Measurements from ENCODE around the gene LRRN2. TPM values are rescaled to one million over a fixed set of nuclear protein-coding genes. Genes with fewer than 3 reads are reported as not detected.

Gene LRRN2
- polyA plus RNA-seq, 1 donor from 2014 or later, result 3.3 TPM

GRCh38 chr1:204587621-204588020, 97.9 kb downstream of the LRRN2 start:
- Histone ChIP-seq H3K4me2 (ENCODE audit: low read length) (no peak overlapping the region), H3K27me3 (ENCODE audit: insufficient read depth, low read depth, low read length) (no peaks in the 10 kb centered on the region), H3K4me3 (ENCODE audit: low read length) (no peak overlapping the region), H3K36me3 (ENCODE audit: insufficient read depth, low read length) (no peaks in the 10 kb centered on the region), H3K9me2 (ENCODE audit: insufficient read depth, low read length) (no peaks in the 10 kb centered on the region), H3F3A (ENCODE audit: insufficient read depth, low read length, poor library complexity, severe bottlenecking) (no peaks in the 10 kb centered on the region), H3K9me3 (ENCODE audit: low read length) (no peaks in the 10 kb centered on the region), H3K27ac (ENCODE audit: low read length) (no peak overlapping the region), H4K20me1 (ENCODE audit: insufficient read depth) (no peaks in the 10 kb centered on the region), H3K79me2 (replicated peaks; ENCODE audit: insufficient read depth, low read length) (no peaks in the 10 kb centered on the region), H3K9ac (ENCODE audit: low read length) (no peak overlapping the region), H2AFZ (ENCODE audit: low read depth, low read length) (no peak overlapping the region)
- no peak for TF ChIP-seq REST (IDR thresholded peaks at IDR 0.05; ENCODE audit: borderline replicate concordance)
- no peak for TF ChIP-seq RAD21 (conservative IDR thresholded peaks at IDR 0.05)
- no peak for TF ChIP-seq EP300 (conservative IDR thresholded peaks at IDR 0.05; ENCODE audit: poor library complexity, severe bottlenecking)
- no peak for TF ChIP-seq POLR2AphosphoS5 (IDR thresholded peaks at IDR 0.05)
- TF ChIP-seq CTCF (IDR thresholded peaks at IDR 0.05; ENCODE audit: poor library complexity, severe bottlenecking), result no peak
- TF ChIP-seq TAF1 (IDR thresholded peaks at IDR 0.05; ENCODE audit: low read depth), result no peak
- no peak for TF ChIP-seq SMC3 (conservative IDR thresholded peaks at IDR 0.05; ENCODE audit: poor library complexity)
- no peak for TF ChIP-seq MXI1 (conservative IDR thresholded peaks at IDR 0.05; ENCODE audit: poor library complexity, severe bottlenecking)
- TF ChIP-seq EZH2 (IDR thresholded peaks at IDR 0.05; ENCODE audit: borderline replicate concordance, insufficient read depth, low read length, poor library complexity, severe bottlenecking), result no peak

- H3K27ac ChIP-seq (ENCODE audit: low read length), result no peak overlapping the region
- no peaks in the 10 kb centered on the region for H3K27me3 ChIP-seq (ENCODE audit: insufficient read depth, low read depth, low read length)
- no peaks in the 10 kb centered on the region for H3K79me2 ChIP-seq (replicated peaks; ENCODE audit: insufficient read depth, low read length)
- H3K4me2 ChIP-seq (ENCODE audit: low read length), result no peak overlapping the region
- no peaks in the 10 kb centered on the region for H3K36me3 ChIP-seq (ENCODE audit: insufficient read depth, low read length)
- H3K9me3 ChIP-seq (ENCODE audit: low read length), result no peaks in the 10 kb centered on the region
- H3F3A ChIP-seq (ENCODE audit: insufficient read depth, low read length, poor library complexity, severe bottlenecking), result no peaks in the 10 kb centered on the region
- H3K9me2 ChIP-seq (ENCODE audit: insufficient read depth, low read length), result no peaks in the 10 kb centered on the region
- TF ChIP-seq EZH2 (IDR thresholded peaks at IDR 0.05; ENCODE audit: borderline replicate concordance, insufficient read depth, low read length, poor library complexity, severe bottlenecking) (no peak), CTCF (IDR thresholded peaks at IDR 0.05; ENCODE audit: poor library complexity, severe bottlenecking) (no peak), POLR2AphosphoS5 (IDR thresholded peaks at IDR 0.05) (no peak), EP300 (conservative IDR thresholded peaks at IDR 0.05; ENCODE audit: poor library complexity, severe bottlenecking) (no peak), TAF1 (IDR thresholded peaks at IDR 0.05; ENCODE audit: low read depth) (no peak), RAD21 (conservative IDR thresholded peaks at IDR 0.05) (no peak), MXI1 (conservative IDR thresholded peaks at IDR 0.05; ENCODE audit: poor library complexity, severe bottlenecking) (no peak), REST (IDR thresholded peaks at IDR 0.05; ENCODE audit: borderline replicate concordance) (no peak), SMC3 (conservative IDR thresholded peaks at IDR 0.05; ENCODE audit: poor library complexity) (no peak)
- H2AFZ ChIP-seq (ENCODE audit: low read depth, low read length), result no peak overlapping the region
- no peak overlapping the region for H3K4me3 ChIP-seq (ENCODE audit: low read length)
- no peaks in the 10 kb centered on the region for H4K20me1 ChIP-seq (ENCODE audit: insufficient read depth)
- H3K9ac ChIP-seq (ENCODE audit: low read length), result no peak overlapping the region
These were observed 100.7 kb downstream of the LRRN2 start for GRCh38 chr1:204584699-204585372.
